UCSD-AML1 (cell line): Measurements from ENCODE around the gene C11orf71.

Experiments used
- DNase-seq: peaks from one replicate; lab custom pipeline; 2025; ENCODE audit not compliant: unreplicated experiment; lab: John Stamatoyannopoulos, UW

The C11orf71 gene

DNA sequence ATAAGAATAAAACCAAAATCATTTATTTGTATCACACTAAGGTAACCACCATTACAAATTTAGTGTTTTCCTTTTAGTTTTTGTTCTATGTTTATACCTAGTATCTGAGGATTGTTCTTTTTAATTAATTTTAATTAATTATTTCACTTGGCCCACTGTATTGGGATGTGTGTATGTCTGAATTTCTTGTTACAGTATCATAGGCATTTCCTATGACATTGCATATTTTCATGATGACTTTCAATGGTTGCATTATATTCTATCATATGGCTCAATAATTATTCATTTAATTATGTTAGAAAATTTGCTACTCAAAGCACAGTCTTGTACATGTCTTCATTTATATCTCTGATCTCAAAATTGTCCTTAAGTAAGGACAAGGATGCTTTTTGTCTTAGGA is 41.0 kb downstream of the C11orf71 start:
- DNase-seq, result no peak

DNA sequence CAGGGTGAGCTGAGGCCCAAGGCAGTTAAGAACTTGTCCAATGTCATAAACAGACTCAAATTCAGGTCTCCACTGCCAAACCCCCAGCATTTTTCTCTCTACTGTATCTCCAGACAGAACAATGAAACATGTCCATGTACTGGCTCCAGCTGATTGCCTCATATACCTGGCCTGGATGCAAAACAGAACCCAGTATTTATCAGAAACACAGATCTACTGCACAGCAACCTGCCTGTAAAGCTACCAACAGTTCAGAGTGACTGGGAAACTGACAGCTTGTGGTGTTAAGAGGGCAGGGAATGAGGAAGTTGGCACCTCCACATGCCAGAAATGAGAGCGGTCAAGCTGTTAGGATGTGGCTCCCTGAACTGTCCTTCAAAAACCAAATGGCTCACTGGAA is 41.6 kb downstream of the C11orf71 start:
- DNase-seq, result peak; percentile 36

DNA sequence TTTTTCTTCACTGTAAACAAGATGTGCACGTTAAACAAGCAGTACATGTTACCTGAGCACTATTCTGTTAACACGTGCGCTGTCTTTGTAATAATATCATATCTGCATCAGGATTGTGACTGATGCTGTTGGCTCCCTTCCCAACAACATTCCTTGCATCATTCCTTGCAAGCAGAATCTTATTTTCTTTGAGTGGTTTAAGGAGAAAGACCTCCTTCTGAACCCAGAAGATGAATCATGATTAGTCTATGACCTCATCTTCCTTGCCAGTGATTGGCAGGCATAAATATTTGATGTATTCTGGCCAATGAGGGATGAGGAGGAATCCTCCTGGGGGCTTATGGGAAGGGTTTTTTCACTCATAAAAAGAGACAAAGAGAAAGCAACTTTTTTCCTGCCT is 46.2 kb downstream of the C11orf71 start:
- DNase-seq, result no peak

DNA sequence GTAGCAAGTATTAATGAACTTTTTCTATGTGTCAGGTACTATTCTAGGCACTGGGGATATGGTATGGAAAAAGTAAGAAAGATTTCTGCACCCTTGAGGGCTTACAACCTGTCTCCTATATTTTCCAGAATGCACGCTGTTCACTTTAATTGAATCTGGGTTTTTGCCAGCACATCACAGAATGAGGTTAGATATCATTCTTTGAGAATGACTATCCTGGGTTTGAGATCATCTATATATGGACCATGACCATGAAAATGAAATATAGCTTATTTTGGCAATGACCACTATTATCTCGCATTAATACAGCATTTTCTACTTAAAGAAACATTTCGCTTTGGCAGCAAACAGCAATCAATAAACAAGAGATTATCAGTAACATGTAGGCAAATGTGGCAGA is 46.9 kb downstream of the C11orf71 start:
- DNase-seq, result no peak

DNA sequence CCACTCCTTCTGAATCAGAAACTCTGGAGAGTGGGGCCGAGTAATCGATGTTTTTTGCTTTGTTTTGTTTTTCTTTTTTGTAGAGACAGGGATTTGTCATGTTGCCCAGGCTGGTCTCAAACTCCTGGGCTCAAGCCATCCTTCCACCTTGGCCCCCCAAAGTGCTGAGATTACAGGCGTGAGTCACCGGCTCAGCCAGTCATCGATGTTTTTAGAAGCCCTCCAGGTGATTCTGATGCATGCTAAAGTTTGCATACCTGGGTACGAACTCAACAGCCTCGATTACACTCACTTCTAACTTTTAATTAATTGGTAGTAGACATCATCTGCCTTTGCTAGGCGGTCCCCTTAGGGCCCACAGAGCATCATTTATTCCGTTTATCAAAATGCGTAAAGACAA is 50.3 kb downstream of the C11orf71 start:
- DNase-seq, result no peak
